PC-9 (cell line): ENCODE data around the gene CALN1.

Source experiments
- CTCF ChIP-seq: fragments of 200-600 bp; sonication (generic); conservative IDR thresholded peaks from 2 replicates; pipeline ENCODE4 v1.6.1; 2017; ENCODE audit warnings: mixed run types, antibody characterized with exemption, mild to moderate bottlenecking, moderate library complexity
- EZH2 ChIP-seq: fragments of 200-600 bp; sonication (generic); IDR thresholded peaks from 2 replicates; pipeline ENCODE4 v1.8.0; 2017; ENCODE audit warnings: antibody characterized with exemption, low read depth

GRCh38 chr7:72176875-72177274 lies 235.3 kb downstream of the CALN1 start:
- no peak for TF ChIP-seq CTCF
- TF ChIP-seq EZH2 = no peak
